ENCODE results near the gene CASKIN1.

Gene CASKIN1

GRCh38 chr16:2190659-2191445 lies 5.6 kb downstream of the CASKIN1 start:
- H3K79me2 ChIP-seq (ENCODE audit: insufficient read depth, low read length) = no peaks in the 10 kb centered on the region
- H4K20me1 ChIP-seq (ENCODE audit: insufficient read depth, low read length) = peaks cover 16% of the 10 kb centered on the region
- no peaks in the 10 kb centered on the region for H3K36me3 ChIP-seq (ENCODE audit: insufficient read depth, low read length)
- no peak overlapping the region for H3K4me2 ChIP-seq (ENCODE audit: insufficient read depth, low read length)
- ATAC-seq (ENCODE audit: insufficient read depth, low read depth) (no peak), DNase-seq (no peak)
- H3K9me3 ChIP-seq (ENCODE audit: insufficient read depth, low read length, severe bottlenecking) = no peaks in the 10 kb centered on the region
- TF ChIP-seq CTCF (IDR thresholded peaks at IDR 0.05; ENCODE audit: borderline replicate concordance, extremely low read depth, low read length, poor library complexity, severe bottlenecking) (no peak), EZH2 (IDR thresholded peaks at IDR 0.05; ENCODE audit: borderline replicate concordance, low read depth, low read length, severe bottlenecking) (no peak)
- H3K9ac ChIP-seq (ENCODE audit: low read depth, low read length) = no peak overlapping the region
- peaks cover 8% of the 10 kb centered on the region for H3K4me1 ChIP-seq (ENCODE audit: insufficient read depth, low read length)
- H3K4me3 ChIP-seq (ENCODE audit: low read depth in 1 of 2, low read length in 2 of 2) = no peak overlapping the region
- H3K27me3 ChIP-seq (ENCODE audit: insufficient read depth, low read length, poor library complexity) = peaks cover 22% of the 10 kb centered on the region
- no peak overlapping the region for H2AFZ ChIP-seq (ENCODE audit: low read depth, low read length)
- H3K27ac ChIP-seq (ENCODE audit: low read length) = no peak overlapping the region

DNA sequence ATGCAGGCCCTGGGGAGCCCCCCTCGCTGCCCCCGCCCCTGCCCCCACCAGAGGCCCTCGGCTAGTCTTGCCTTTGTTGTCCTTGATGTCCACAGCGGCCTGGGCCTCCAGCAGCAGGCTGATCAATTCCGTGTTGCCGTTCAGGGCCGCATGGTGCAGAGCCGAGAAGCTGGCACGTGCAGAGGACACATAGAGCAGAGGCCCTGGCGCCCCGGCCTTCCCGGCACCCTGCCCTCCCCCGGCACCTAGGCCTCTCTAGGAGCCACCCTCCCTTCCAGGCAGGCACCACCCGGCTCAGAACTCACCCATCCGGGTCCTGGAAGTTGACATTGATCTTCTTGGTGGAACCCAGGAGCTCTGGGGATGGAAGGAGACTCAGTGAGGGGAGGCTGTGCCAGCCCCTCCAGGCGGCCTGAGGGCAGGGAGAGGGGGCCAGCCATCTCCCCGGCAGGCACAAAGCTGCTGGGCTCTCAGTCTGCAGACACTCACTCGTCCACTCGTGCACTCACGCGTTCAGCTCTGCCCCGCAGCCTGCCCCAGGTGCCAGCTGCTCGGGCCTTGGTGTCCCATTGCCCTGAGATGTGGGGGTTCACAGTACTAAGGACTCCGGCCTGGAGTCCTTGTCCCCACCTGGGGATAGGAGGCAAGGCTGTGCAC lies 6.3 kb downstream of the CASKIN1 start:
- no peak overlapping the region for H3K9ac ChIP-seq (ENCODE audit: low read depth, low read length)
- H3K9me3 ChIP-seq (ENCODE audit: insufficient read depth, low read length, severe bottlenecking) = no peaks in the 10 kb centered on the region
- peaks cover 15% of the 10 kb centered on the region for H3K27me3 ChIP-seq (ENCODE audit: insufficient read depth, low read length, poor library complexity)
- H3K4me2 ChIP-seq (ENCODE audit: insufficient read depth, low read length) = no peak overlapping the region
- TF ChIP-seq EZH2 (IDR thresholded peaks at IDR 0.05; ENCODE audit: borderline replicate concordance, low read depth, low read length, severe bottlenecking) (no peak), CTCF (IDR thresholded peaks at IDR 0.05; ENCODE audit: borderline replicate concordance, extremely low read depth, low read length, poor library complexity, severe bottlenecking) (no peak)
- ATAC-seq (ENCODE audit: insufficient read depth, low read depth) (no peak), DNase-seq (no peak)
- peaks cover 10% of the 10 kb centered on the region for H4K20me1 ChIP-seq (ENCODE audit: insufficient read depth, low read length)
- no peak overlapping the region for H2AFZ ChIP-seq (ENCODE audit: low read depth, low read length)
- H3K36me3 ChIP-seq (ENCODE audit: insufficient read depth, low read length) = no peaks in the 10 kb centered on the region
- no peak overlapping the region for H3K4me3 ChIP-seq (ENCODE audit: low read depth in 1 of 2, low read length in 2 of 2)
- no peaks in the 10 kb centered on the region for H3K79me2 ChIP-seq (ENCODE audit: insufficient read depth, low read length)
- peaks cover under 1% of the 10 kb centered on the region; the same call in 1 of the 2 replicates for H3K4me1 ChIP-seq (ENCODE audit: insufficient read depth, low read length)
- no peak overlapping the region for H3K27ac ChIP-seq (ENCODE audit: low read length)

GRCh38 chr16:2189252-2189893 lies 7.0 kb downstream of the CASKIN1 start:
- Histone ChIP-seq H3K9me3 (ENCODE audit: insufficient read depth, low read length, severe bottlenecking) (no peaks in the 10 kb centered on the region), H2AFZ (ENCODE audit: low read depth, low read length) (no peak overlapping the region), H3K27ac (ENCODE audit: low read length) (no peak overlapping the region), H3K4me2 (ENCODE audit: insufficient read depth, low read length) (no peak overlapping the region), H3K79me2 (ENCODE audit: insufficient read depth, low read length) (no peaks in the 10 kb centered on the region), H3K4me1 (ENCODE audit: insufficient read depth, low read length) (no peaks in the 10 kb centered on the region), H4K20me1 (ENCODE audit: insufficient read depth, low read length) (peaks cover 5% of the 10 kb centered on the region; the same call in 1 of the 2 replicates), H3K36me3 (ENCODE audit: insufficient read depth, low read length) (no peaks in the 10 kb centered on the region), H3K4me3 (ENCODE audit: low read depth in 1 of 2, low read length in 2 of 2) (no peak overlapping the region), H3K9ac (ENCODE audit: low read depth, low read length) (no peak overlapping the region), H3K27me3 (ENCODE audit: insufficient read depth, low read length, poor library complexity) (peaks cover 8% of the 10 kb centered on the region)
- no peak for ATAC-seq (ENCODE audit: insufficient read depth, low read depth)
- TF ChIP-seq CTCF (IDR thresholded peaks at IDR 0.05; ENCODE audit: borderline replicate concordance, extremely low read depth, low read length, poor library complexity, severe bottlenecking) (no peak), EZH2 (IDR thresholded peaks at IDR 0.05; ENCODE audit: borderline replicate concordance, low read depth, low read length, severe bottlenecking) (no peak)
- no peak for DNase-seq

All from DND-41 (cell line).